ENCODE measurements around the gene PPIE. TPM values are rescaled to one million over a fixed set of nuclear protein-coding genes. Genes with fewer than 3 reads are reported as not detected.
"Not testable (repeated sequence)": the region's sequence is repeated elsewhere in the genome, so short reads cannot be mapped to it uniquely, and the experiment has no call there.

The PPIE gene
- total RNA-seq, 1 experiment from 2014 or later: 68.4 TPM

- DNase-seq (ENCODE audit: low read depth): no peak
Measured at GRCh38 chr1:39758556-39759435, 20.1 kb downstream of the PPIE start.

DNA sequence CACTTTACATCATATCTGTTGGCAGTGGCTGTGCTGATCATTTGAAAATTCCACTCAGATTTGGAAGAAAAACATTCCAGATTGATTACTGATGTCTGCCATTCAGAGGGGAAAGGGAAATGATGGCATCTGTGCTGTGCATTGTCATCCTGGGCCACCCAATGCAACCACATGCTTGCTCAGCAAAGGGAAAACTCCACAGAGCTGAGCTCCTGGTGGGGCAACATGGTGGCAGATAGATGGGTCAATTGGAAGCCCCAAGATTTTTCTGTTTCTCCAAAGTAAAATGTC, 20.7 kb downstream of the PPIE start:
- no peak for DNase-seq (ENCODE audit: low read depth)

DNA sequence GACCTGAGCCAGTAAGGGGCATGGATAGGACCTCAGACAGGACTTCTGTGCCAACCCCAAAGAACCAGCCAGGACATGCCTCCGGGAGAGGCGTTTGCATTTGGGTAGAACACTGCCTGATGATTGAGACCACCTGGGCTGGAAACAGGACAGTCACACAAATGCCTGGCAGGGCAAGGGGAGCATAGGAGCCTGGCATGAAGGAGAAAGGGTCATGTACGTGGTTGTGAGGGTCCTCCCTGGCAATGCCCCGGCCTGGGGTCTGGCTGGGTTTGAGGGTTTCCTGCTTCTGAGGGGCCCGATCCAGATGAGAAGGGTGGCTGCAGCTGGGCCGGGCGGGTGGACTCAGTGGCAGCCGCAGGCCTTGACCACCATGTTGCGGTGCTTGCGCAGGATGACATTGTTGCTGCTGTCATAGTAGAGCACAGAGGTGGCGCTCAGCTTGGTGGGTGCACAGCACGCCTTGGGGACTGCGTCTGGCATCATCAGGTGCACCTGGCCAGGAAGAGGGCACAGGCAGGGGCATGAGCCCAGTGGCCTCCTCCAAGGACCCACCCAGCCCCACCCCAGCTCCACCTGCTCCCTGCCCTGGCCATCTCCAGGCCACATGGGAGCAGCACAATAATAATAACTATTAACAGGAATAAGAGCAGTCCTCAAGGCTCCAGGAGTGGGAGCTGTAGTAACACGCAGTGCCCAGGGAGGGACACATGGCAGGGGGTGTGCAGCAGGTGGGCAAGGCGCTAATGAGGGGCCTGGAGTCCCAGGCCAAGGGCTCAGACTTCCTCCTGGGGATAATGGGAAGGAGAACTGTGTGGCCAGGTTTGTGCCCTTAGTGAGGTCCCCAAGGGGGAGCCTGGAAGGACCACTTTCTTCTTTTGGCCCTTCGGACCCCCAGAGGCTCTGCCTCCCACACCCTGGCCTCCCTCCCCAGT, 21.7 kb downstream of the PPIE start:
- no peak for DNase-seq (ENCODE audit: low read depth)

GRCh38 chr1:39761016-39761415, 22.3 kb downstream of the PPIE start:
- DNase-seq (ENCODE audit: low read depth): no peak

- no peak for DNase-seq (ENCODE audit: low read depth)
Measured at GRCh38 chr1:39761557-39762260, 23.0 kb downstream of the PPIE start.

DNA sequence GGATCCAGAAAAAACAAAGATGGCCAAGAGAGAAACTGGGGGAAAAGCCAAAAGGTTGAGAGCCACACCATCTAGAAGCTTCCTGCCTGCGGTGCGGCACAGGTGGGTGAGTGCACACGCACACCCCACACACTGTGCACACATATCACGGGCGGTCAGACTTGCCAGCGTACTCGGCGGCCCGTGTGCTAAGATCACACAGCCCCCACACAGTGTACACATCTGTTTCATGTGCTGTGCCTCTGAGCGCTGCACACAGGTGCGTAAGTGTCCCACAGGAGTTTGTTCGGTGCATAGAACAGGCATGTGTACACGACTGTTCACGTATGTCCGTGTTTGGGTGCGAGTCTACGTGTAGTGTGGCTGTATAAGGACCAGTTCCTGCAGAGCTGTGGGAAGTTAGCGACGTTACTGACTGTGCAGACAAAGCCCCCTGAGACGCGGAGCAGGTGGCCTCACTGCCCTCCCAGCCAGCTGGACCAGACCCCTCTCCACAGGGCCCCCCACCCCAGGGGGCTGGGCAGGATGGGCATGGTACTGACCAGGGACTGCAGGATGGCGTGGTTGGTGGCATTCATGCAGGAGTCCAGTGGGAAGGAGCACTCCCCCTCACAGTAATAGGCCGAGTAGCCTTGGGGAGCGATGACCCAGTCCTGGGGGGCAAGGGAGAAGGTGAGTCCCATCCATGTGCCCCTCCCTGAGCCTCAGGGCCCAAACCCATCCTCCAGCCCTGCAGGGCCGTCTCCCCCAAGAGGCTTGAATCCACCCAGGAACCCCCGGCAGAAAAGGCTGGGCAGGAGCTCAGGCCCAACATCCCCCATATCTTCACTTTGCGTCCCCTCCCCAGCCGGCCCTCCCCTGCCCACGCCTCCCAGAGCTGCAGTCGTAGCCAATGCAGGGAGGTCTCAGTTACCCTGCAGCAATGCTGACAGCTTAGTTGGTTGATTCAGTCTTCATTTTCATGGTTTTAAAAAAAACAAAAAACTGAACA, 24.2 kb downstream of the PPIE start:
- no peak for DNase-seq (ENCODE audit: low read depth)

DNA sequence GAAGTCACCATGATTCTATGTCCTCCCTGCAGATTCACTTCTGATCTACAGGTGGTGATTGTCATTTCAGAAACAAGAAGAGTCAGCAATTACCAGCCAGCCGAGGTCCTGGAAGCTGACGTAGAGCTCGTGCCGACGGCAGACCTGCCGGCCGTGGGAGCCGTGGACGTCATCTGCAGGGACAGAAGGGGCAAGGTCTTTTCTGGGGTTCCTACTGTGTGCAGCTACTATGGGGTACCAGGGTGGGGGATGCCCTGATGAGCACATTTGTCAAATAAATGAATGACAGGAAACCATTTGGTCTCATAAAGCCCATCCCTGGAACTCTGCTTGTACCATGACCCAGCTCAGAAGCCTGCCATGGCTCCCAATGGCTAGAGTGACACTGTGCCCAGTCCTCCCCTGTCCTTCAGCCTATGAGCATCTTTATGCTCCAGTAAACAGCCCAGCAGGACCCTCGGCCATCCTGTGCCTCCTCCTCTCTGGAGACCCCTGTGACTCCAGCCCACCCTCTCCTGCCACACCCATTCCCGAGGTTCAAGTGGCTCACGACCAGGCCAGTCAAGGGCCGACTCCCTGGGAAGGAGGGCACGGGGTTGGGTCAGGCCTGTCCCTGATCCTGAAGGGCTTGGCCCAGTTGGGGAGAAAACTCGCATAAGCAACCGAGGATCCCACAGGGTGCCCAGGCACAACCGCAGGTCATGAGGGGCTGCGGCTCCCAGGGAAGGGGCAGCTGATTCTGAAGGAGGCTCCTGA, 25.1 kb downstream of the PPIE start:
- DNase-seq (ENCODE audit: low read depth): not testable (repeated sequence)

GRCh38 chr1:39764512-39764911, 25.8 kb downstream of the PPIE start:
- not testable (repeated sequence) for DNase-seq (ENCODE audit: low read depth)

DNA sequence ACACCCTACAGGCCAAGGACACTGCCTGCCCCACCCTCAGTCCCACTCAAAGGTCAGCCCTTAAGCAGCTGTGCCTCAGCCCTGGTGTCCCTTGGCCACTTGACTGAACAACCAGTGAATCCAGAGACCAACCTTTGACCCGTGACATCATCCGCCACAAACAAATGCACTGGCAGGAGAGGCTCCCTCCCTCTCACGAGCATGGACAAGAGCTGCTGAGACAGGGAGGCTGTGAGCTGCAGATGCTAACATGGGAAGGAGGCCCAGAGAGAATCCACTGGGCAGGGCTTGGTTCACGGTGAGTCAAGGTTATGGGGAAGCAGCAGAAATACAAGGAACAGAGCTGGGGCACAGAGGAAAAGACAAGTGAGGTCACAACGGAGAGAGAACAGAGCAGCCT, 27.8 kb downstream of the PPIE start:
- not testable (repeated sequence) for DNase-seq (ENCODE audit: low read depth)

DNA sequence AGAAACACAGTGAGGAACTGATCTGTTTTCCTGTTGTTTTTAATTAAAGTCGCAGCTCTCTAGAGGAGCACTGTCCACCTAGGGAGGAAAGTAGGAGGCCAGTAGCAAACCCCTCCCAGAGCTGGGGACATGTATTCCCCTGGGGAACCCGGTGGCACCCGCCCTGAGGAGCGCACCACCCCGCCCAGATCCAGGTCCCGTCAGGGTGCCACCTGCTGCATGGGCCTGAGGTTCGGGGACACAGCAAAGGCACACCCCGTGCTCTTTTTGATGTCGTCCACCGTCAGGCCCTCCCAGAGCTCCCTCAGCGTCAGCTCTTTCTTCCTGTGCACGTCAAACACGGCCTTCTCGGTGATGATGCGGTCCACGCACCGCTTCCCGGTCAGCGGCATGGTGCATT, 30.8 kb downstream of the PPIE start:
- not testable (repeated sequence) for DNase-seq (ENCODE audit: low read depth)

DNA sequence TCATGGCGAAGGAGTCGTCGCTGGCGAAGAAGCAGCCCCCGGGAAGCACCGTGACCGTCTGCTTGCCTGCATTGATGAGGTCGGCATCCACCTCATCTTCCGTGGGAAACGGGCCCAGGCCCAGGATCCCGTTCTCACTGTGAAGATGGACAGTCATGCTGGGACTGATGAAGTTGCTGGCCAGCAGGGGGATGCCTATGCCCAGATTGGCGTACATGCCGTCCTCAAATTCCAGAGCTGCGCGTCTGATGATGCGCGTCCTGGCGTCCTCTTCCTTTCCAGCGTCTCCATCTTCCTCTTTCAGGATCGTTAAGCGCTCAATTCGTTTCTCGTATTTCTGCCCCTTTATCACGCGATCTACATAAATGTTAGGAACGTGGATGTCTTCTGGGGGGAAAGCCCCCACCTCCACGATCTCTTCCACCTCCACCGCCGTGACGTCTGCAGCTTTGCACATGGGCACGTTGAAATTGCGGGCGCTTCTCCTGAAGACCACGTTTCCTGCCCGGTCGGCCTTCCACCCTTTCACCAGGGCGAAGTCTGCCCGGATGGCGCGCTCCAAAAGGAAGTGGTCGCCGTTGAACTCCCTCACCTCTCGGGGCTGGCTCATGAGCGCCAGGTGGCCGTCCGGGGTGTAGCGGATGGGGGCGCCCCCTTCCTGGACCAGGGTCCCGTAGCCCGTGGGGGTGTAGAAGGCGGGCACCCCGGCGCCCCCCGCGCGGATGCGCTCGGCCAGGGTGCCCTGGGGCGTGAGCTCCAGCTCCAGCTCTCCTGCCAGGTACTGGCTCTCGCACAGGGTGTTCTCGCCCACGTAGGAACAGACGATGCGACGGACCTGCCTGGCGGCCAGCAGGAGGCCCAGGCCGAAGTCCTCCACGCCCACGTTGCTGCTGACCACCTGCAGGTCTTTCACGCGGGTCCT, 31.7 kb downstream of the PPIE start:
- not testable (repeated sequence) for DNase-seq (ENCODE audit: low read depth)

DNA sequence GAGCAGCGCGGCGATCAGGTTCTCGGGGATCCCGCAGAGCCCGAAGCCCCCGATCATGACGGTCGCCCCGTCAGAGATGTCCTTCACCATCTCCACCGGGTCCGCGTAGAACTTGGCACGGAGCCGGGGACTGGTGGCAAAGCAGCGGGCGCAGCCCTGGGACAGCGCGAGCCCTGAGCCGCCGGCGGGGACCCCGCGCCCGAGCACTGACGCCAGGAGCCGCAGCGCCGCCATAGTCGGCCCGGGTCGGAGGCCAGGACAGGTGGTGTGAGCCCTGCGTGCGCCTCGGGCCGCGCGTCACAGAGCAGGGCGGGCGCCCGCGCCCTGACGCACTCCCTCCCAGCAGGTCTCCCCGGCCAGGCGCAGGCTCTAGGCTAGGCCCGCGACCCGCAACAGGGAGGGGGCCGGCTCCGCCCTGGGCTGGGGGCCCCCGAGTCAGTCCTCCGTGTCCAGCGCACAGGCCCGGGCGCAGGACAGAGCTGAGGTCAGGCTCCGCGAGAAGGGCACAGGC, 32.4 kb downstream of the PPIE start, which contains the start of gene OXCT2:
TSS of gene OXCT2 (minus strand) at position 327 of the 511 bp plus-strand sequence. CDS start at position 234, 93 bp downstream.
- DNase-seq (ENCODE audit: low read depth): not testable (repeated sequence)

DNA sequence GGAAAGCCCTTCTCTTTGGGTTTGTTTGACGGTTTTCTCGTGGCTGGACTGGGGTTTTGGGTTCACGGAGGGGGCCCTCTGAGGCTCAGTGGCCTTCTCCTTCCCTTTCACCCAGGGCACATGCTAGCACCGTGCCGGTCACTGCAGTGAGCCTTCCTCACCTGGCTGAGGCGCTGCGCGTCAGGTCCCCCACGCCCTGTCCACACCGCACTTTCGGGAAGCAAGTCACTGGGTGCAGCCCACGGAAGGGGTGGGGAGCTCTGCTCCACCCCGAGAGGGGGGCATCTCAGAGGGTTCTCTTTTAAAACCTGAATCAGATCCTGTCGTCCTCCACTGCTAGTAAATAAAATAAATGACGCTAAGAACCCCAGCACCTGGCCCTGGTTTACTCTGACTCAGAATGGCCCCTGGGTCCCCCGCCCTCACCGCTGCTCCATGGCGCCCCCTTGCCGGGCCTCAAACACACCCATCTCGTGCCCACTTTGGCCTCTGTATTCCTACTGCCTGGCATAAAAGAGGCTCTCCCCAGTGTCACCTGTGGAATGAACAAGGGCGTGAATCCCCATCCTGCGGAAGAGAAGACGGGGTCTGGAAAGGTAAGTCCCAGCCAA, 34.8 kb downstream of the PPIE start:
- DNase-seq (ENCODE audit: low read depth): not testable (repeated sequence)

- DNase-seq (ENCODE audit: low read depth): not testable (repeated sequence)
Measured at GRCh38 chr1:39775141-39775540, 36.5 kb downstream of the PPIE start.

- not testable (repeated sequence) for DNase-seq (ENCODE audit: low read depth)
Measured at GRCh38 chr1:39775676-39776399, 37.2 kb downstream of the PPIE start.

- peak; percentile 15 for DNase-seq (ENCODE audit: low read depth)
Measured at GRCh38 chr1:39776400-39776713, 37.7 kb downstream of the PPIE start.

GRCh38 chr1:39776886-39777285, 38.2 kb downstream of the PPIE start:
- DNase-seq (ENCODE audit: low read depth): no peak

DNA sequence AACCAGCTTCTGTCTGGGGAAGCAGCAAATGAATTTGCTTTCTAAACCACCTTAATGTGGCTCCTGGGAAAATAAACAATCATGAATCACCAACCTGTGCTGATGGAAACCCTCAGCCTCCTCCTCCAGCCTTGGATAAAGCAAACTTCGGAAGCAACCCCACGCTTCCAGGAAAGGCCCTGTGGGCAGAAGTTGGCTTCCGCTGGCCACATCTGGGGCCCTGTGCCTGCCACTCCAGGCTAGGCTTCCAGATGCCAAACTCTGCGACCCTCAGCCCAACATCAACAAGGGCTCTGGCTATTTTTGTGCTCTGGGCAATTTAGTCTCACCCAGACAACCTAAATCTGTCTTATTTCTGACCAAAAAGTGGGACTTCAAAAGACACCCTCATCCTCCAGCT, 38.6 kb downstream of the PPIE start:
- peak; percentile 42 for DNase-seq (ENCODE audit: low read depth)

Measured in M059J (cell line).